A549 (cell line): ENCODE data around the gene XYLB. TPM values are rescaled to one million over a fixed set of nuclear protein-coding genes. Genes with fewer than 3 reads are reported as not detected.

Experiments used
- ATAC-seq, 2 experiments: fragments of 200-7000 bp in 1 of 2; fragments of >200 bp in 1 of 2; cut with Nextera tagmentation in 1 of 2; cut with Tn5 transposase in 1 of 2; 3 replicates each; pipeline versions ENCODE4 v1.8.0 to v1.9.1; 2018 to 2020; ENCODE audit warnings: mild to moderate bottlenecking in 1 of 2, moderate library complexity in 1 of 2
- CTCF ChIA-PET: fragments of 300-600 bp; sonication (Branson Sonifier 250); formaldehyde crosslinking; extraction: SDS; loops from one replicate; lab custom pipeline; 2021; ENCODE audit warnings: antibody characterized with exemption, inconsistent platforms; lab: Yijun Ruan, JAX
- POLR2A ChIA-PET: fragments of 350-600 bp; formaldehyde crosslinking; extraction: SDS; loops from one replicate; lab custom pipeline; 2021; ENCODE audit warnings: antibody characterized with exemption, inconsistent platforms; lab: Yijun Ruan, JAX
- DNase-seq, 2 experiments: peaks; one replicate each; pipeline versions ENCODE4 v3.0.0 to v3.0.0-alpha.2; 2011 to 2016; ENCODE audit warnings: low read depth in 1 of 2, low spot score in 1 of 2
- FAIRE-seq: peaks from 2 replicates; lab custom pipeline; 2011; peaks lifted over from hg19 to GRCh38; lab: Jason Lieb, UNC
- H3K27ac ChIP-seq, 2 experiments: fragments of >200 bp; sonication (Bioruptor Twin); formaldehyde crosslinking; 3 replicates each; pipeline ENCODE4 v1.5.1; 2016 to 2017
- H3K4me1 ChIP-seq: fragments of >200 bp; sonication (Bioruptor Twin); formaldehyde crosslinking; 3 replicates; pipeline ENCODE4 v1.6.1; 2016
- H3K4me2 ChIP-seq: fragments of >200 bp; sonication (Bioruptor Twin); formaldehyde crosslinking; 3 replicates; pipeline ENCODE4 v1.6.1; 2016
- H3K4me3 ChIP-seq: fragments of >200 bp; sonication (Bioruptor Twin); formaldehyde crosslinking; 3 replicates; pipeline ENCODE4 v1.5.1; 2016
- H3K9me3 ChIP-seq: fragments of >200 bp; sonication (Bioruptor Twin); formaldehyde crosslinking; 3 replicates; pipeline ENCODE4 v1.6.1; 2016
- CBX8 ChIP-seq: fragments of 200-600 bp; sonication (generic); IDR thresholded peaks from 2 replicates; pipeline ENCODE4 v1.6.1; 2016
- CHD4 ChIP-seq: fragments of 200-600 bp; sonication (generic); IDR thresholded peaks from 2 replicates; pipeline ENCODE4 v1.6.1; 2016; ENCODE audit warnings: antibody characterized with exemption, mild to moderate bottlenecking, borderline replicate concordance
- CTCF ChIP-seq: fragments of >200 bp; sonication (Bioruptor Twin); formaldehyde crosslinking; IDR thresholded peaks from 3 replicates; pipeline ENCODE4 v1.5.1; 2016
- EHMT2 ChIP-seq: fragments of 200-600 bp; sonication (generic); IDR thresholded peaks from 2 replicates; pipeline ENCODE4 v1.6.1; 2016; ENCODE audit warnings: antibody characterized with exemption, low read depth, mild to moderate bottlenecking, moderate library complexity
- ESRRA ChIP-seq: fragments of 150-350 bp; IDR thresholded peaks from 2 replicates; pipeline ENCODE4 v1.6.1; 2014; ENCODE audit warnings: mild to moderate bottlenecking, low read length, borderline replicate concordance
- FOSL2 ChIP-seq, 2 experiments: fragments of 450-650 bp in 1 of 2; fragments of >200 bp in 1 of 2; sonication (Bioruptor Twin) in 1 of 2; formaldehyde crosslinking; IDR thresholded peaks; 2 replicates each; pipeline versions ENCODE4 v1.5.0 to v1.6.1; 2016 to 2020; ENCODE audit warnings: mild to moderate bottlenecking in 1 of 2, moderate library complexity in 1 of 2
- FOXS1 ChIP-seq: fragments of 250-450 bp; sonication (Bioruptor Pico); IDR thresholded peaks from 2 replicates; pipeline ENCODE4 v1.5.0; 2020; ENCODE audit warnings: mild to moderate bottlenecking, moderate library complexity
- GATA3 ChIP-seq: IDR thresholded peaks from 2 replicates; pipeline ENCODE4 v1.6.1; 2012; ENCODE audit warnings: borderline replicate concordance
- HDAC2 ChIP-seq: fragments of 200-600 bp; sonication (generic); IDR thresholded peaks from 2 replicates; pipeline ENCODE4 v1.6.1; 2016
- HEYL ChIP-seq: fragments of 250-450 bp; sonication (Bioruptor Pico); IDR thresholded peaks from 2 replicates; pipeline ENCODE4 v1.8.0; 2021; ENCODE audit warnings: mild to moderate bottlenecking, moderate library complexity
- HOXA7 ChIP-seq: fragments of 250-450 bp; sonication (Bioruptor Pico); IDR thresholded peaks from 2 replicates; pipeline ENCODE4 v1.5.0; 2020; ENCODE audit warnings: mild to moderate bottlenecking, moderate library complexity
- HOXB5 ChIP-seq: fragments of 250-450 bp; sonication (Bioruptor Pico); IDR thresholded peaks from 2 replicates; pipeline ENCODE4 v1.5.0; 2020; ENCODE audit warnings: mild to moderate bottlenecking, moderate library complexity
- KDM1A ChIP-seq: fragments of 200-600 bp; sonication (generic); IDR thresholded peaks from 2 replicates; pipeline ENCODE4 v1.6.1; 2016; ENCODE audit warnings: low read depth, mild to moderate bottlenecking
- MAFK ChIP-seq: fragments of 450-650 bp; IDR thresholded peaks from 2 replicates; pipeline ENCODE4 v1.6.1; 2014; ENCODE audit not compliant: partially characterized antibody
- MAZ ChIP-seq: fragments of 150-350 bp; IDR thresholded peaks from 2 replicates; pipeline ENCODE4 v1.6.1; 2014; ENCODE audit warnings: antibody characterized with exemption, low read depth, low read length, borderline replicate concordance
- NFE2L2 ChIP-seq: fragments of 150-350 bp; conservative IDR thresholded peaks from 2 replicates; pipeline ENCODE4 v1.6.1; 2014; ENCODE audit warnings: low read length
- PBX3 ChIP-seq: IDR thresholded peaks from 2 replicates; pipeline ENCODE4 v1.6.1; 2012
- PHF8 ChIP-seq: fragments of 200-600 bp; sonication (generic); IDR thresholded peaks from 2 replicates; pipeline ENCODE4 v1.6.1; 2016; ENCODE audit warnings: low read depth, mild to moderate bottlenecking, antibody characterized with exemption, moderate library complexity, borderline replicate concordance
- RAD21 ChIP-seq, 2 experiments: fragments of >200 bp in 1 of 2; sonication (Bioruptor Twin) in 1 of 2; formaldehyde crosslinking in 1 of 2; IDR thresholded peaks in 1 of 2; conservative IDR thresholded peaks in 1 of 2; 2 replicates in 1 of 2; 3 replicates in 1 of 2; pipeline ENCODE4 v1.6.1; 2012 to 2018; ENCODE audit warnings: inconsistent platforms in 1 of 2
- RNF2 ChIP-seq: fragments of 200-600 bp; sonication (generic); IDR thresholded peaks from 2 replicates; pipeline ENCODE4 v1.6.1; 2016; ENCODE audit warnings: low read depth, mild to moderate bottlenecking, antibody characterized with exemption, moderate library complexity, borderline replicate concordance
- SREBF2 ChIP-seq: fragments of 450-650 bp; IDR thresholded peaks from 2 replicates; pipeline ENCODE4 v1.6.1; 2014; ENCODE audit warnings: mild to moderate bottlenecking, moderate library complexity
- TFCP2L1 ChIP-seq: fragments of 250-450 bp; sonication (Bioruptor Pico); IDR thresholded peaks from 2 replicates; pipeline ENCODE4 v1.5.0; 2021; ENCODE audit warnings: mild to moderate bottlenecking
- USF2 ChIP-seq: fragments of 450-650 bp; IDR thresholded peaks from 2 replicates; pipeline ENCODE4 v1.6.1; 2014; ENCODE audit warnings: antibody characterized with exemption
- WGBS: methylation state at CpG from one replicate; pipeline ENCODE4 v1.1.6; 2017; ENCODE audit errors: missing lambda C conversion rate; 5-methylcytosine and 5-hydroxymethylcytosine counted together
- polyA plus RNA-seq, 4 experiments: library from polyadenylated mRNA; depleted of rRNA in 3 of 4; stranded (reverse); fragments of >200 nt; fragmentation: RNase III in 1 of 4; extraction: RNeasy Plus Mini Kit Qiagen cat#74134 plus additional on column Dnase treatment in 1 of 4; gene quantifications; 2 replicates in 3 of 4; 3 replicates in 1 of 4; pipeline ENCODE4 v1.2.3, GENCODE V29; 2011 to 2017

XYLB gene
- polyA plus RNA-seq, 2 of the 4 experiments (the other 2 are of a cell fraction): 4.9 to 5.4 TPM

- TF ChIP-seq CBX8 (no peak), SREBF2 (no peak), HDAC2 (no peak), HOXA7 (CRISPR knock-in tag) (no peak), NFE2L2 (no peak), PBX3 (no peak), HEYL (CRISPR knock-in tag) (no peak), USF2 (no peak), ESRRA (no peak), PHF8 (no peak)
- ATAC-seq: no peak
- no peak overlapping the region for H3K27ac ChIP-seq
- peaks cover 6% of the 10 kb centered on the region; the same call in 1 of the 3 replicates for H3K4me1 ChIP-seq
- no peak for DNase-seq
- ChIA-PET POLR2A (no interaction called here), CTCF (interaction anchor here (0.8 to 5.5 kb wide), 4 partner anchors 24 to 147 kb away, joined by 3 to 95 read pairs (median 4); partner anchors contain the start of gene EXOG)
- WGBS: 86% methylated on average over 4 of the region's 4 CpGs
- no peak overlapping the region for H3K4me2 ChIP-seq
- no peak overlapping the region for H3K4me3 ChIP-seq
- no peak for FAIRE-seq
- 0 out of 3 replicates have a peak, but pooled peaks cover 2% of the 10 kb centered on the region for H3K9me3 ChIP-seq
These were observed 2.3 kb downstream of the XYLB start for GRCh38 chr3:38348903-38349302.

- Histone ChIP-seq H3K4me3 (no peak overlapping the region), H3K4me2 (no peak overlapping the region), H3K9me3 (no peaks in the 10 kb centered on the region), H3K4me1 (peaks cover 6% of the 10 kb centered on the region; the same call in 1 of the 3 replicates), H3K27ac (no peak overlapping the region)
- FAIRE-seq (no peak), ATAC-seq (no peak), DNase-seq (no peak)
- WGBS: 91% methylated on average over 8 of the region's 8 CpGs
- ChIA-PET POLR2A (no interaction called here), CTCF (interaction anchor here (1.2 kb wide), 1 partner anchor 25 kb away, joined by 5 read pairs; no protein-coding TSS in a partner anchor)
- no peak for TF ChIP-seq FOXS1 (CRISPR knock-in tag)
- no peak for TF ChIP-seq FOSL2 (IDR thresholded peaks at IDR 0.05)
- TF ChIP-seq FOSL2 (CRISPR knock-in tag; IDR thresholded peaks at IDR 0.05): 0 out of 2 replicates have a peak, but pooled peaks have one; percentile 7
- TF ChIP-seq HOXB5: no peak
- TF ChIP-seq HDAC2: no peak
These were observed 3.2 kb downstream of the XYLB start for GRCh38 chr3:38349684-38350359.

GRCh38 chr3:38353151-38353550 lies 6.6 kb downstream of the XYLB start:
- Histone ChIP-seq H3K4me1 (no peaks in the 10 kb centered on the region), H3K4me3 (no peak overlapping the region), H3K4me2 (no peak overlapping the region), H3K9me3 (no peaks in the 10 kb centered on the region)
- no peak for ATAC-seq
- ChIA-PET POLR2A (no interaction called here), CTCF (interaction anchor here (2.2 kb wide), 1 partner anchor 127 kb away, joined by 8 read pairs; no protein-coding TSS in a partner anchor)
- WGBS: 82% methylated on average over 4 of the region's 4 CpGs
- no peak for TF ChIP-seq GATA3
- TF ChIP-seq MAFK: no peak
- TF ChIP-seq CTCF: no peak
- no peak for TF ChIP-seq EHMT2
- no peak for TF ChIP-seq MAZ
- TF ChIP-seq FOSL2 (IDR thresholded peaks at IDR 0.05): no peak
- no peak for TF ChIP-seq FOSL2 (CRISPR knock-in tag; IDR thresholded peaks at IDR 0.05)
- TF ChIP-seq RNF2: no peak
- no peak for TF ChIP-seq CHD4
- TF ChIP-seq PHF8: no peak
- TF ChIP-seq KDM1A: no peak
- TF ChIP-seq RAD21 (conservative IDR thresholded peaks at IDR 0.05 in 1 of 2, IDR thresholded peaks at IDR 0.05 in 1 of 2): no peak
- TF ChIP-seq TFCP2L1: no peak
- TF ChIP-seq, all 56 proteins: peak for 0
- DNase-seq: no peak
- FAIRE-seq: no peak
- no peak overlapping the region for H3K27ac ChIP-seq
